Gastrocnemius medialis (tissue), 4 donors: Measurements from ENCODE around the gene PIGQ. TPM values are rescaled to one million over a fixed set of nuclear protein-coding genes. Genes with fewer than 3 reads are reported as not detected.

ENCODE experiments used
- ATAC-seq, 2 donors: fragments of 150-250 bp; one replicate each; pipeline ENCODE4 v1.9.1; 2016
- DNase-seq, 2 donors: peaks; one replicate each; pipeline ENCODE4 v3.0.0-alpha.2; 2019
- H3K27ac ChIP-seq, 4 donors: fragments of 200-600 bp; sonication (generic); 1 replicate in 1 of 4; 2 replicates in 3 of 4; pipeline ENCODE4 v1.5.1; 2016 to 2018; ENCODE audit warnings: mild to moderate bottlenecking in 2 of 4, moderate library complexity in 1 of 4
- H3K27me3 ChIP-seq, 3 donors: fragments of 200-600 bp; sonication (generic) in 2 of 3; 1 replicate in 1 of 3; 2 replicates in 2 of 3; pipeline versions ENCODE4 v1.5.1 to v1.6.0; 2016 to 2019; ENCODE audit warnings: mild to moderate bottlenecking in 1 of 3, moderate library complexity in 1 of 3
- H3K36me3 ChIP-seq, 2 donors: fragments of 200-600 bp; sonication (generic) in 1 of 2; one replicate each; pipeline ENCODE4 v1.5.1; 2017 to 2018
- H3K4me1 ChIP-seq, 2 donors: fragments of 200-600 bp; sonication (generic) in 1 of 2; one replicate each; pipeline ENCODE4 v1.5.1; 2016 to 2017; ENCODE audit warnings: mild to moderate bottlenecking in 2 of 2
- H3K4me3 ChIP-seq, 4 donors: fragments of 200-600 bp; sonication (generic) in 3 of 4; 1 replicate in 1 of 4; 2 replicates in 3 of 4; pipeline ENCODE4 v1.5.1; 2016 to 2019; ENCODE audit warnings: mild to moderate bottlenecking in 2 of 4
- H3K9me3 ChIP-seq, 3 donors: fragments of 200-600 bp; sonication (generic) in 2 of 3; 1 replicate in 1 of 3; 2 replicates in 2 of 3; pipeline ENCODE4 v1.5.1; 2016 to 2019
- CTCF ChIP-seq, 5 experiments: fragments of 450-650 bp in 3 of 5; fragments of 200-600 bp in 2 of 5; sonication (generic) in 2 of 5; IDR thresholded peaks in 4 of 5; conservative IDR thresholded peaks in 1 of 5; 1 replicate in 4 of 5; 2 replicates in 1 of 5; pipeline ENCODE4 v1.5.1; 2016 to 2019; ENCODE audit warnings: antibody characterized with exemption in 5 of 5, mild to moderate bottlenecking in 3 of 5, moderate library complexity in 3 of 5
- POLR2A ChIP-seq, 2 donors: fragments of 450-650 bp; IDR thresholded peaks; one replicate each; pipeline ENCODE4 v1.6.1; 2017; ENCODE audit warnings: antibody characterized with exemption in 2 of 2, mild to moderate bottlenecking in 2 of 2, moderate library complexity in 2 of 2
- in situ Hi-C, 4 donors: fragments of 200-750 bp; cut with MboI; loops; one replicate each; pipeline versions ENCODE4 v1.15.0 to v1.8.0; 2017; ENCODE audit warnings: low sequenced_read_pairs in 4 of 4
- intact Hi-C: fragments of 100-400 bp; cut with DNase I; formaldehyde crosslinking; loops from one replicate; pipeline ENCODE4 v1.15.1; 2023; ENCODE audit warnings: low total_unique reads
- total RNA-seq, 4 donors: library from RNA; depleted of rRNA; stranded (reverse); fragments of >200 nt; gene quantifications; one replicate each; pipeline versions ENCODE4 v1.1.0 to v1.2.3, GENCODE V29; 2016

Gene PIGQ
- total RNA-seq, 4 donors from 2014 or later: 22.2 to 47.3 (median 38.5) TPM

- peak overlapping the region; percentile 66 to 91 (median 80) for H3K4me3 ChIP-seq
- peaks cover 68 to 70% of the 10 kb centered on the region in 2 donors for H3K4me1 ChIP-seq
- no peaks in the 10 kb centered on the region for H3K9me3 ChIP-seq
- ATAC-seq (no peak), DNase-seq (no peak)
- intact Hi-C loops: no loop called here
- in situ Hi-C loops: no loop called here
- no peaks in the 10 kb centered on the region for H3K36me3 ChIP-seq
- peak overlapping the region; percentile 87 to 97 (median 95) for H3K27ac ChIP-seq
- H3K27me3 ChIP-seq: no peaks in the 10 kb centered on the region
- TF ChIP-seq POLR2A (IDR thresholded peaks at IDR 0.05): no peak
- TF ChIP-seq CTCF (IDR thresholded peaks at IDR 0.05 in 4 of 5, conservative IDR thresholded peaks at IDR 0.05 in 1 of 5): no peak
These were observed 21.5 kb downstream of the PIGQ start for GRCh38 chr16:591231-591630.

- intact Hi-C loops (no loop called here), in situ Hi-C loops (no loop called here)
- Histone ChIP-seq H3K4me1 (peaks cover 62 to 64% of the 10 kb centered on the region in 2 donors), H3K36me3 (no peaks in the 10 kb centered on the region), H3K4me3 (peak overlapping the region; percentile 30 to 80 (median 34)), H3K27ac (peak overlapping the region; percentile 87 to 97 (median 95)), H3K9me3 (no peaks in the 10 kb centered on the region), H3K27me3 (no peaks in the 10 kb centered on the region)
- DNase-seq (no peak), ATAC-seq (no peak)
- no peak for TF ChIP-seq POLR2A (IDR thresholded peaks at IDR 0.05)
- TF ChIP-seq CTCF (IDR thresholded peaks at IDR 0.05 in 4 of 5, conservative IDR thresholded peaks at IDR 0.05 in 1 of 5): no peak
These were observed 22.2 kb downstream of the PIGQ start for GRCh38 chr16:591892-592517.

- H3K27me3 ChIP-seq: no peaks in the 10 kb centered on the region
- TF ChIP-seq POLR2A (IDR thresholded peaks at IDR 0.05) (peak; percentile 52 to 61), CTCF (IDR thresholded peaks at IDR 0.05 in 4 of 5, conservative IDR thresholded peaks at IDR 0.05 in 1 of 5) (peak in 4 of 5 experiments; percentile 20 to 58 (median 38))
- in situ Hi-C loops (no loop called here), intact Hi-C loops (no loop called here)
- H3K36me3 ChIP-seq: no peaks in the 10 kb centered on the region
- peak; percentile 85 to 92 for DNase-seq
- H3K9me3 ChIP-seq: no peaks in the 10 kb centered on the region
- H3K27ac ChIP-seq: peak overlapping the region; percentile 87 to 97 (median 95)
- peak; percentile 36 to 42 for ATAC-seq
- H3K4me1 ChIP-seq: peaks cover 56 to 57% of the 10 kb centered on the region in 2 donors
- peak overlapping the region; percentile 30 to 80 (median 34) for H3K4me3 ChIP-seq
These were observed 22.9 kb downstream of the PIGQ start for GRCh38 chr16:592518-593306.

- in situ Hi-C loops: no loop called here
- Histone ChIP-seq H3K36me3 (no peaks in the 10 kb centered on the region), H3K9me3 (no peaks in the 10 kb centered on the region), H3K4me1 (peaks cover 49 to 50% of the 10 kb centered on the region in 2 donors), H3K4me3 (peak overlapping the region in 2 of 4 donors; percentile 30 to 31), H3K27ac (peak overlapping the region; percentile 87 to 97 (median 95)), H3K27me3 (no peaks in the 10 kb centered on the region)
- ATAC-seq: no peak
- intact Hi-C loops: no loop called here
- peak in 1 of 2 donors; percentile 58 for DNase-seq
- no peak for TF ChIP-seq CTCF (IDR thresholded peaks at IDR 0.05 in 4 of 5, conservative IDR thresholded peaks at IDR 0.05 in 1 of 5)
- no peak for TF ChIP-seq POLR2A (IDR thresholded peaks at IDR 0.05)
These were observed 23.6 kb downstream of the PIGQ start for GRCh38 chr16:593406-593805.
